Activated T-cell treated with anti-CD3 and anti-CD28 coated beads, Interleukin-2, amount 50 U/mL, for 24 hours (primary cell): ENCODE data around the gene SYCP2.

Experiments
- DNase-seq: peaks from one replicate; pipeline ENCODE4 v3.0.0-alpha.2; 2020
- H3K27ac Mint-ChIP-seq: 2 replicates; pipeline ENCODE4 v1.8.0; 2020; ENCODE audit warnings: mild to moderate bottlenecking, mixed read lengths
- H3K27me3 Mint-ChIP-seq: 2 replicates; pipeline ENCODE4 v1.8.0; 2020; ENCODE audit warnings: mixed read lengths
- H3K36me3 Mint-ChIP-seq: 2 replicates; pipeline ENCODE4 v1.8.0; 2020; ENCODE audit warnings: low read depth, mixed read lengths
- H3K4me1 Mint-ChIP-seq: 2 replicates; pipeline ENCODE4 v1.8.0; 2020; ENCODE audit warnings: low read depth, mixed read lengths
- H3K4me3 Mint-ChIP-seq: 2 replicates; pipeline ENCODE4 v1.8.0; 2020; ENCODE audit warnings: mild to moderate bottlenecking, moderate library complexity, mixed read lengths
- H3K9me3 Mint-ChIP-seq: 2 replicates; pipeline ENCODE4 v1.8.0; 2020; ENCODE audit warnings: mixed read lengths

SYCP2 gene

GRCh38 chr20:59821788-59822187 lies 111.6 kb downstream of the SYCP2 start:
- Mint-ChIP-seq H3K27ac (no peak overlapping the region), H3K9me3 (no peaks in the 10 kb centered on the region), H3K4me3 (no peak overlapping the region), H3K4me1 (no peaks in the 10 kb centered on the region), H3K36me3 (no peaks in the 10 kb centered on the region), H3K27me3 (peaks cover 24% of the 10 kb centered on the region)
- DNase-seq = no peak

- no peaks in the 10 kb centered on the region for H3K9me3 Mint-ChIP-seq
- no peak overlapping the region for H3K4me3 Mint-ChIP-seq
- no peak for DNase-seq
- H3K4me1 Mint-ChIP-seq = no peaks in the 10 kb centered on the region
- no peaks in the 10 kb centered on the region for H3K36me3 Mint-ChIP-seq
- peaks cover 24% of the 10 kb centered on the region for H3K27me3 Mint-ChIP-seq
- no peak overlapping the region for H3K27ac Mint-ChIP-seq
Measured at GRCh38 chr20:59821201-59821600, 112.2 kb downstream of the SYCP2 start.

- Mint-ChIP-seq H3K9me3 (no peaks in the 10 kb centered on the region), H3K27me3 (peaks cover 24% of the 10 kb centered on the region)
- no peak for DNase-seq
Measured at GRCh38 chr20:59820204-59821041, 113.0 kb downstream of the SYCP2 start.

GRCh38 chr20:59819496-59820203 lies 113.8 kb downstream of the SYCP2 start:
- DNase-seq = no peak
- H3K9me3 Mint-ChIP-seq = no peaks in the 10 kb centered on the region
- no peaks in the 10 kb centered on the region for H3K4me1 Mint-ChIP-seq
- no peak overlapping the region for H3K4me3 Mint-ChIP-seq
- no peak overlapping the region for H3K27ac Mint-ChIP-seq
- no peaks in the 10 kb centered on the region for H3K36me3 Mint-ChIP-seq
- H3K27me3 Mint-ChIP-seq = peaks cover 24% of the 10 kb centered on the region

More at GRCh38 chr20:59820204-59821041, 113.0 kb downstream of the SYCP2 start:
- no peak overlapping the region for H3K27ac Mint-ChIP-seq
- no peaks in the 10 kb centered on the region for H3K4me1 Mint-ChIP-seq
- no peaks in the 10 kb centered on the region for H3K36me3 Mint-ChIP-seq
- no peak overlapping the region for H3K4me3 Mint-ChIP-seq

GRCh38 chr20:59818911-59819310 lies 114.5 kb downstream of the SYCP2 start:
- no peak overlapping the region for H3K27ac Mint-ChIP-seq
- H3K9me3 Mint-ChIP-seq = no peaks in the 10 kb centered on the region
- no peaks in the 10 kb centered on the region for H3K36me3 Mint-ChIP-seq
- H3K4me3 Mint-ChIP-seq = no peak overlapping the region
- H3K27me3 Mint-ChIP-seq = peaks cover 24% of the 10 kb centered on the region
- no peaks in the 10 kb centered on the region for H3K4me1 Mint-ChIP-seq
- no peak for DNase-seq

GRCh38 chr20:59817846-59818615 lies 115.4 kb downstream of the SYCP2 start:
- no peak for DNase-seq
- Mint-ChIP-seq H3K9me3 (no peaks in the 10 kb centered on the region), H3K27me3 (peaks cover 24% of the 10 kb centered on the region), H3K4me1 (no peaks in the 10 kb centered on the region), H3K4me3 (no peak overlapping the region), H3K36me3 (no peaks in the 10 kb centered on the region), H3K27ac (no peak overlapping the region)

- DNase-seq = no peak
- H3K4me3 Mint-ChIP-seq = no peak overlapping the region
- H3K4me1 Mint-ChIP-seq = no peaks in the 10 kb centered on the region
- no peaks in the 10 kb centered on the region for H3K9me3 Mint-ChIP-seq
- H3K27ac Mint-ChIP-seq = no peak overlapping the region
- H3K36me3 Mint-ChIP-seq = no peaks in the 10 kb centered on the region
- peaks cover 21% of the 10 kb centered on the region for H3K27me3 Mint-ChIP-seq
Measured at GRCh38 chr20:59817406-59817805, 116.0 kb downstream of the SYCP2 start.

- no peaks in the 10 kb centered on the region for H3K4me1 Mint-ChIP-seq
- DNase-seq = no peak
- peaks cover 15% of the 10 kb centered on the region for H3K27me3 Mint-ChIP-seq
- H3K27ac Mint-ChIP-seq = no peak overlapping the region
- no peaks in the 10 kb centered on the region for H3K36me3 Mint-ChIP-seq
- no peaks in the 10 kb centered on the region for H3K9me3 Mint-ChIP-seq
- no peak overlapping the region for H3K4me3 Mint-ChIP-seq
Measured at GRCh38 chr20:59816146-59816738, 117.2 kb downstream of the SYCP2 start.

- peaks cover 8% of the 10 kb centered on the region for H3K27me3 Mint-ChIP-seq
- no peaks in the 10 kb centered on the region for H3K9me3 Mint-ChIP-seq
- no peak for DNase-seq
- no peaks in the 10 kb centered on the region for H3K36me3 Mint-ChIP-seq
- H3K27ac Mint-ChIP-seq = no peak overlapping the region
- H3K4me1 Mint-ChIP-seq = no peaks in the 10 kb centered on the region
- H3K4me3 Mint-ChIP-seq = no peak overlapping the region
Measured at GRCh38 chr20:59814840-59815340, 118.5 kb downstream of the SYCP2 start.

GRCh38 chr20:59813948-59814839 lies 119.2 kb downstream of the SYCP2 start:
- DNase-seq = no peak
- H3K4me1 Mint-ChIP-seq = no peaks in the 10 kb centered on the region
- no peak overlapping the region for H3K4me3 Mint-ChIP-seq
- no peaks in the 10 kb centered on the region for H3K36me3 Mint-ChIP-seq
- H3K27ac Mint-ChIP-seq = no peak overlapping the region
- H3K9me3 Mint-ChIP-seq = no peaks in the 10 kb centered on the region
- peaks cover 7% of the 10 kb centered on the region for H3K27me3 Mint-ChIP-seq
